Thyroid gland (tissue), 4 donors: ENCODE results near the gene FOXN1.

Experiments used
- POLR2A ChIP-seq, 2 donors: fragments of 450-650 bp; IDR thresholded peaks; one replicate each; pipeline ENCODE4 v1.6.1; 2017; ENCODE audit warnings: antibody characterized with exemption in 2 of 2, mild to moderate bottlenecking in 2 of 2, moderate library complexity in 1 of 2
- TF ChIP-seq, protein P1 (sequence below), 6 experiments: fragments of 200-600 bp in 3 of 6; fragments of 450-650 bp in 3 of 6; sonication (generic) in 3 of 6; IDR thresholded peaks; one replicate each; pipeline ENCODE4 v1.5.1; 2016 to 2019; ENCODE audit warnings: antibody characterized with exemption in 6 of 6, mild to moderate bottlenecking in 2 of 6, inconsistent platforms in 1 of 6, moderate library complexity in 1 of 6

DNA sequence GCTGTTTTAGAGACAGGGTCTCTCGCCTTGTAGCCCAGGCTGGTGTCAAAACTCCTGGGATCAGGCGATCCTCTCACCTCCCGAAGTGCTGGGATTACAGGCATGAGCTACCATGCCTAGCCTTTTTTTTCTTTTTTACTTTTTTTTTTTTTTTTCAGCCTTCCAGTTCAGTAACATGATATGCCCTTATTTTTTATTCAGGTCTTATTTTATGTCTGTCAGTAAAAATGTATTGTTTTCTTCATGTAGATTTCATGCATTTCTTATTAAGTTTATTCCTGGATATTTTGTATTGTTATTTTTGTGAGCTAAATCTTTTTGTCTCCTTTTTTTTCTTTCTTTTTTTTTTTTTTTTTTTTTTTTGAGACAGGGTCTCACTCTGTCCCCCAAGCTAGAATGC lies 2.7 kb upstream of the FOXN1 start:
- TF ChIP-seq, protein P1, sequence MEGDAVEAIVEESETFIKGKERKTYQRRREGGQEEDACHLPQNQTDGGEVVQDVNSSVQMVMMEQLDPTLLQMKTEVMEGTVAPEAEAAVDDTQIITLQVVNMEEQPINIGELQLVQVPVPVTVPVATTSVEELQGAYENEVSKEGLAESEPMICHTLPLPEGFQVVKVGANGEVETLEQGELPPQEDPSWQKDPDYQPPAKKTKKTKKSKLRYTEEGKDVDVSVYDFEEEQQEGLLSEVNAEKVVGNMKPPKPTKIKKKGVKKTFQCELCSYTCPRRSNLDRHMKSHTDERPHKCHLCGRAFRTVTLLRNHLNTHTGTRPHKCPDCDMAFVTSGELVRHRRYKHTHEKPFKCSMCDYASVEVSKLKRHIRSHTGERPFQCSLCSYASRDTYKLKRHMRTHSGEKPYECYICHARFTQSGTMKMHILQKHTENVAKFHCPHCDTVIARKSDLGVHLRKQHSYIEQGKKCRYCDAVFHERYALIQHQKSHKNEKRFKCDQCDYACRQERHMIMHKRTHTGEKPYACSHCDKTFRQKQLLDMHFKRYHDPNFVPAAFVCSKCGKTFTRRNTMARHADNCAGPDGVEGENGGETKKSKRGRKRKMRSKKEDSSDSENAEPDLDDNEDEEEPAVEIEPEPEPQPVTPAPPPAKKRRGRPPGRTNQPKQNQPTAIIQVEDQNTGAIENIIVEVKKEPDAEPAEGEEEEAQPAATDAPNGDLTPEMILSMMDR (IDR thresholded peaks at IDR 0.05) = no peak
- no peak for TF ChIP-seq POLR2A (IDR thresholded peaks at IDR 0.05)
